Epithelial cell of proximal tubule (primary cell): Measurements from ENCODE around the gene UBE2G2. TPM values are rescaled to one million over a fixed set of nuclear protein-coding genes. Genes with fewer than 3 reads are reported as not detected.

Source experiments
- DNase-seq: peaks from one replicate; pipeline ENCODE4 v3.0.0-alpha.2; 2011; ENCODE audit warnings: low read depth
- H3K4me3 ChIP-seq: 2 replicates; pipeline ENCODE4 v1.5.1; 2011; ENCODE audit warnings: low read depth, mild to moderate bottlenecking, low read length
- CTCF ChIP-seq: conservative IDR thresholded peaks from 2 replicates; pipeline ENCODE4 v1.5.1; 2012; ENCODE audit warnings: low read depth, mild to moderate bottlenecking, low read length
- total RNA-seq: library from RNA; depleted of rRNA; stranded (reverse); fragments of >200 nt; gene quantifications from 2 replicates; pipeline ENCODE4 v1.2.3, GENCODE V29; 2015

UBE2G2 gene
- total RNA-seq, 1 donor from 2014 or later: 29.6 TPM

DNA sequence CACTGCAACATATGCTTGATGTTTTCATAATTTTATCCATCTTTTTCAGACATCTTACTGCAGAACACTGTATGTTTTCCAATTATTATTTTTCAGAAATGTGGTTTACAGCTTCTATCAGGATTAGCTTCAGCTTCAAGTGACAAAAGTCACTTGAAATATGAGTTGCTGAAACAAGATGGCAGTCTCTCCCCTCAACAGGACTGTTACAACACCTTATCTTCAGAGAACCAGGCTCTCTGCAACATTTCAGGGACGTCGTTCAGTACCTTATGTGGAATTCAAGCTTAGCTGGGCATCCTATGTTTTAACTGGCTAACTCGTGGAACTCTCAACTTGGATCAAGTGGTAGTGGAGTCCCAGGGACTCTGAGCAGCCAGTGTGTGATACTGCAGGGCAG lies 2.0 kb upstream of the UBE2G2 start:
- DNase-seq: no peak
- no peak for TF ChIP-seq CTCF
- no peak overlapping the region for H3K4me3 ChIP-seq

- peak overlapping the region; percentile 80 for H3K4me3 ChIP-seq
- TF ChIP-seq CTCF: no peak
- DNase-seq: no peak
Observed at GRCh38 chr21:44802396-44803153, 955 bp upstream of the UBE2G2 start.

DNA sequence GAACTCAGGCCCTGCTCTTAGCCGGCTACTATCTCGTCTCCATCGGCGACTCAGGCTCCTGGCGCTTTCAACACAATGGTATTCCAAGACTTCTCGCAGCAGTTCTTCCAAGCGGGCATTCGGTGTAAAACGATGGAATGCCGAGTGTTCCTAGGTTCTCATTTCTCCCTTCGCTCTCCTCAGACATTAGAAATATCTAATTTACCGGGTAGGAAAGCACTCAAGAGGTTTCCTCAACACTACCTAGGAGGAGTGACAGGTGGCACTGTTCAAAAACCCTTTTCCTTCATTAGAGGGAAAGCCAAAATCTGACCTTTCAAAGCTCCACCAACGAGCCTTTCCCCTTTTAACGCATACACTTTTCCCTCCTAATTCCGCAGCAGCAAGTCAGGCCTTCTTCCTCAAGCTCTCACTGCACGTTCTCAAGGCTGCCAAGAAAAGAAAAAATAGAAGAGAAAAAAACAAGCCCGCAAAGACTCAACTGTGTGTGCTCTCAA lies 601 bp downstream of the UBE2G2 start:
- TF ChIP-seq CTCF: peak; percentile 66
- no peak for DNase-seq
- peak overlapping the region; percentile 80 for H3K4me3 ChIP-seq

DNA sequence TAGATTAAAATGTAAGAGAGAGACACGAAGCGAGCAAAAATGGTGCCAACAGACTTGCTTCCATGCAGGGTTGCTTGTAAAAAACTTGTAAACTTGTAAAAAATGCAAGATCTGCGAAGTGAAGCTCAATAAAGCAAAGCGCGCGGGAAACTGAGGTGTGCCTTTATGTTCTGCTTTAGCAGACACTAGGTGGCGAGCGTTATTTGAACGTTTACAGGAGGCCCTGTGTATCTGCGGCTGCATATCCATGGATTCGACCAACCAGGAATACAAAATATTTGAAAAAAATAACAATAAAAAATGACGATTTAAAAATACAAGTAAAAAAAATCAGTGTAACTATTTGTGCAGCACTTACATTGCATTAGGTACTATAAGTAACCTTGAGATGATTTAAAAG lies 1.5 kb downstream of the UBE2G2 start:
- DNase-seq: no peak
- TF ChIP-seq CTCF: peak; percentile 55
- H3K4me3 ChIP-seq: peak overlapping the region; percentile 80

DNA sequence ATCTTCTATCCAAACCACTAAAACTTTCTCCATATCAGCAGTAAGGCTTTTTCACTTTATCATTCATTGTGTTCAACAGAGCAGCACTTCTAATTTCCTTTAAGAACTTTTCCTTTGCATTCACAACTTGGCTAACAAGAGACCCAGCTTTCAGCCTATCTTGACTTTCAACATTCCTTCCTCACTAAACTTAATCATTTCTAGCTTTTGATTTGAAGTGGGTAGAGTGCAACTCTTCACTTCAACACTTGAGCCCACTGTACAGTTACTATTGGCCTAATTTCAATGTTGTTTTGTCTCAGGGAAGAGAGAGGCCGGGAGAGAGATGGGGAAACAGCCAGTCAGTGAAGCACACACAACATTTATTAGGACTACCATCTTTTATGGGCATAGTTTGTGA lies 2.0 kb downstream of the UBE2G2 start:
- TF ChIP-seq CTCF: no peak
- DNase-seq: no peak
- peak overlapping the region; percentile 12 for H3K4me3 ChIP-seq

DNA sequence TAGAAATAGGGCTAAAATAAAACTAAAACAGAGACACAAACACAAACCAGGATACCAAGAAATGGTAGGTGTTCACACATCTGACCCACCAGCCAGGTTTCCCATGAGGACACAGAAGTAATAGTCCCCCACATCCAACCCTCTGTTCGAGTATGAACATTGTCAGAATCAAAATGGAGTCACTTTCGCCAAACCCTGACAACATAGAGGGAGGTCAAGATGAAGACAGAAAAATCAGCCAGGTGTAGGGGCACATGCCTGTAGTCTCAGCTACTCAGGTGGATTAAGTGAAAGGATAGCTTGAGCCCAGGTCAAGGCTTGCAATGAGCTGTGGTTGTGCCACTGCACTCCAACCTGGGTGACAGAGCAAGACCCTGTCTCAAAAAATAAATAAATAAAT lies 3.8 kb downstream of the UBE2G2 start:
- no peak for TF ChIP-seq CTCF
- DNase-seq: no peak
- H3K4me3 ChIP-seq: no peak overlapping the region

DNA sequence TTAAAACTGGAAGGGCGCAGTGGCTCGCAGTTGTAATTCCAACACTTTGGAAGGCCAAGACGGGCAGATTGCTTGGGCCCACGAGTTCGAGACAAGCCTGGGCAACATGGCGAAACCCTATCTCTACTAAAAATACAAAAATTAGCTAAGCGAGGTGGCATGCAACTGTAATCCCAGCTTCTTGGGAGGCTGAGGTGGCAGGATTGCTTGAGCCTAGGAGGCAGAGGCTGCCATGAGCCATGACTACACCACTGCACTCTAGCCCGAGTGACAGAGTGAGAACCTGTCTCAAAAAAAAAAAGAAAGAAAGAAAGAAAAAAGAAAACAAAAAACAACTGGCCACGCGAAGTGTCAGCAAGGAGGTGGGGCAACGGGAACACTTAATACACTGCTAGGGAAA lies 6.3 kb downstream of the UBE2G2 start:
- DNase-seq: no peak
- TF ChIP-seq CTCF: no peak
- H3K4me3 ChIP-seq: no peak overlapping the region
